Brain pericyte (primary cell): ENCODE results near the gene AHI1.

ENCODE experiments used
- DNase-seq: peaks from one replicate; pipeline ENCODE4 v3.0.0-alpha.2; 2012; ENCODE audit warnings: low read depth, low spot score

The AHI1 gene

DNA sequence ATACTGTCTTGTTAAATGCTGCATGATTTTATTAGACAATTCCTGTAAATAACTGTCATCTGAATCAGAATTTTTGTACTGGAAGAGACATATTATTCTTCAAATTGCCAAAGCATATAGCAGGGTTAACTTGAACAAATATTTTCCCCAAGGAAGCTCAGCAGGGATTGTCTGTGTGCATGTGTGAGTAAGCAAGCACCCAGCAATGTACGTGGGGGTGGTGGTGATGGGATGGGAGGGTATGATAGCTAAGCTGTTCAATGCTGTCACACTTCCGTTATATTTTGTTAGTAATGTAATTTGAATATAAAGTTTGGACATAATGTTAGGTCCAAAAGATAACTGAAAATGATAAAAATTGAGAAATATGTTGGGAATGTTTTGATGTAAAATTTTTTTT is 198.3 kb downstream of the AHI1 start:
- peak; percentile 54 for DNase-seq

DNA sequence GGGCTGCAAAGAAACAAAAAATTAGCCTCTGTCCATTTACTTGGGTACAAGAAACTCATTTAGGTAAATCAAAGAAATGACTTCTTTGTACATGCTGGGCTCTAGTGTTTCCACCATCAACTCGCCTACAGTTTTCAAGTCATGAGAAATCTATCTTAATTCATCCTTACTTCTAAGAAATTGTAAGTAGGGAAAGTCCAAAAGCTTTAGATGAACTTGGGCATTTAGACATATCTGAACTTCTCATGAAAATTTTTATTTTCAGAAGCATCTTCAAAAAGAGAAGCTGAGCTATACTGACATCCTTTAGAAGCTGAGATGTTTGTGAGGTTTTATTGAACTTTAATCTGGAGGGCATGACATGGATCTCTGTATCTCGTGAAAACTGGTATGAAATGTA is 199.1 kb downstream of the AHI1 start:
- DNase-seq, result no peak

DNA sequence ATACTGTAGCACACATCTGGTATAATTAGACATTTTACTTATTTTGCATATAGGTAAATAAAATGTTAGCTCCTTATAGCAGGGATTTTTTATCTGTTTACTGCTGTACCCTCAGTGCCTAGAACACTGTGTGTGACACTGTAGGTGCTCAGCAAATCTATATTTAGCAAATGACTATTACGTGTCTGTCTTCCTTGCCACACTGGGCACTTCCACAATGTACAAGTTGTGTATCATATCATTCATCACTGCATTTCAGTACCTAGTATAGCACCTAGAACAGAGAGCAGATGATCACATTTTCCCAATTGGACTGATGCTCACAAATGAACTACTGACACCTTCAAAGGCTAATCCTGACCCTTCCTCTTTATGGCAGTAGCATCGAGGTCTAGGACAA is 200.8 kb downstream of the AHI1 start:
- no peak for DNase-seq

DNA sequence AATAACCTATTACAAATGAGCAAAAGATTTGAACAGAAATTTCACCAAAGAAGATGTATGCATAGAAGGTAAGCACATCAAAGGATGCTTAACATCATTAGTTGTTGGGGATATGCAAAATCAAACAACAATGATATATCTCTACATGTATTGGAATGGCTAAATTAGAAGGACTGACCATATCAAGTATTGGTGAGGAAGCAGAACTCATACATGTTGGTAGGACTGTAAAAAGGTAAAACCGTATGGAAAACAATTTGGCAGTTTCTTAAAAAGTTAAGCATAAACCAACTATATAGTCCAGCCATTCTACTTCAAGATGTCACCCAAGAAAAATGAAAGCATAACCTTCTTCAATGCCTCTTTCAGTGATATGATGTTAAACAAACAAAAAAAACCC is 202.5 kb downstream of the AHI1 start:
- DNase-seq, result no peak

DNA sequence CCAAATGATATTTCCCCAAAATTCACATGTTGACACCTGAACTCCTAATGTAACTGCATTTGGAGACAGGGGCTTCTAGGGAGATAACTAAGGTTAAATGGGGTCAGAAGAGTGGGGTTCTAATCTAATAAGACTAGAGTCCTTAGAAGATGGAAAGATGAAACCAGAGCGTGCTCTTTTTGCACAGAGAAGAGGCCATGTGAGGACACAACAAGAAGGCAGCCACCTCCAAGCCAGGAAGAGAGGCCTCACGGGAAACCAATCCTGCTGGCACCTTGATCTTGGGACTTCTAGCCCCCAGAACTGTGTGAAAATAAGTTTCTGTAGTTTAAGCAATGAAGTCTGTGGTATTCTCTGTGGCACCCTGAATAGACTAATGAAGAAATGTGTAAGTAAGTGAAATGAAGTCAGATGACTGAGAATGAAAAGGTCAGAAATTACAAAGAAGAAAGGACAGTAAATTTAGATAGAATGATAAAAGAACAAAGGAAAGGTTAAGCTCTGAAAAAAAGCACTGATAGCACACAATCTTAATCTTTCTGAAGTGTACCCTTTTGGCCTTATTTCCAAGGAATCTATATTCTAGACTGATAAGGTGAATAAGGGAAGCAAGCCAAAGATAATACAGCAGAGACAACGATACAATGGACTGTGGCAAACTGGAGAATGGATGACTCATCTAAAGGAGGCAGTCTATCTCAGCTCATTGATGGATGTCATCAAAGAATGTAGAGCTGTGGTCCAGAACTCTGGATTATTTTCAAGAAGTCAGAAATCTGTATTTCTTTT is 206.1 kb downstream of the AHI1 start:
- no peak for DNase-seq

DNA sequence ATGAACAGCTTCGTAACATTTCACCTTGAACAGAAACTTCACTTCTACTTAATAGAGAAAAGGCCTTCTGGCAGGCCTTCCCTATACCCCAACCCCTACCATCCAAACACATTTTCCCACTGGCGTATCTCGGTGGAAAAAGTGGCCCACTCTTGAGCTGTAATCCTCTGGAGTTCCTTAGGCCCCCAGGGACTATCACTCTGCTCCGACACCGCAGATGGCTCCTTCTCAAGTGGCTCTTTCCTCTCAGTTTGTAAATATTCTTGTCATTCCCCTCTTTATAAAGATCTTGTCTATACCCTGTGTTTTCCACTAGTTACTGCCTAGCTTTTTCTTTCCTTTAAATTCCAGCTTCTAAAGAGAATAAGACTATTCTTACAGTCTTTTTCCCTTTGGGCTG is 207.7 kb downstream of the AHI1 start:
- DNase-seq, result no peak

DNA sequence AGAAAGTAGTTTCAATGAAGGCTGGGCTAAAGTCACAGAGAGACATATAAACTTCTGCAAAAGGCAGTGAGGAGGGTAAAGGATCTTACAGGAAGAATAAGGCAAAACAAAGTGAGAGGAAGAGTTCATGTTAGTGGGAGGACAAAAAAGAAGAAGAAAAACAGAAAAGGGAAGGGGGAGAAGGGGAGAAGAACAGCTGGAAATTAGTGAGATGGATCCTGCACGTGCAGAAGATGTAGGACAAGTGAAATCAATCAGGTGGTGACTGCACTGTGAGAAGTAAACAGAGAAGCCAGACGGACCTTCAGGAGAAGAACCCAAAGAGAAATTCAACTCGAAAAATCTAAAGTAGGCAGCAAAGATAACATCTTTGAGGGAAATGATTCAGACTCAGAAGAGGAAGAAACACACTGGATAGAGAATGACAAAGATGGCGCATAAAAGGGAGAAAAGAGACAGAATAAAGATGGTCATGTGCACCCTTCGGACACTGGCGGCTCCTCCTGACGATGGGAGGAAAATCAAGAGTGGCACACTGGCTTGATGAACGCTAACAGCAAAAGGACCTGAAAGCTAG is 210.5 kb downstream of the AHI1 start:
- no peak for DNase-seq

DNA sequence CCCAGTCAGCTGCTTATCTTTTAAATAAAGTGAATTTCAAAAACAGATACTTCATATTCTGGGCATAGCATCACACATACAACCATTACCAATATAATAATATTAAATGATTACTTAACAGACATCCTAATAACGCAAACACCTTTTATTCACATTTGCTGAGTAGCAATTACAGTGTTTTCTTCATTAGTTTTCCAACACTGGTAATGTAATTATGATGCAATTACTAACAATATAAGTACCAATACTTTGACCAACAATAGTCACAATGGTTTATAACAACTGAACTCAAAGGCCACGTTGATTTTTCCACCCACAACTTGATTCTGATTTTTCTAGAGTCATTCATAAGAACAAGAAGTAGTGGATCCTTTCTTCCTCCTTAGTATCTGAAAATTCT is 212.4 kb downstream of the AHI1 start:
- DNase-seq, result no peak

DNA sequence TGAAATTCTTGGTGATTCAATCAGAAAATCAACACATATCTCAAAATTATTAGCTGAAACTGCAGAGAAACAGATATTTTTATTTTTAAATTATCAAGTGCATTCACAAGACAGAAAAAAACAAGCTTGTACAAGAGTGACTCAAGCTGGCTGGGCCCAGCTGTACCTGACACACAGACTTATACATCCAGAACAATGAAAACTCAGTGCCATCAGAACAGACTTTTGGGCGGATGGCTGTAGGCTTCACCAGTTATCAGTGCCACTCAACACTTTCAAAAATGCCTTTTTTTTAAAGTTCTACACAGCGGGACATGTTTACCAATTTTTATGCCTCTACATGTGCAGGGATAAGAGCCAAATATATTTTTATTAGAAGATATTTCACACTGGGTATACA is 213.6 kb downstream of the AHI1 start:
- no peak for DNase-seq

DNA sequence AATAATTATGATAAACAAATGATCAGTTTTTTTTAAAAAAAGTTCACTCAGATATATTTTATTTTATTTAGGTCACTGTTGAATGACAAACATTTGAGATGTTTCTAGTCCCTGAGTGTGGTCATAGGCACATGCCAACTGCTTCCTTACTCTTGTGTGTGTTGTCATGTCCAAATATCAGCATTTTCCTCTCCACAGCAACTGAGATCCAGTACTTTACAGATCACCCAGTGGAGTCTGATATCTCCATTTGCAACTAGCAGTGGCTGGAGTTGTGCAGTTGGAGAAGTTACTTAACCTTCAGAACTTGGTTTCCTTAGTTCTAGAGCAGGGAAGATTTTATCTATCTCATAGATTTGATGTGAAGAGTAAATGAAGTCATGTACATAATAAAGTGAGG is 215.1 kb downstream of the AHI1 start:
- DNase-seq, result no peak

DNA sequence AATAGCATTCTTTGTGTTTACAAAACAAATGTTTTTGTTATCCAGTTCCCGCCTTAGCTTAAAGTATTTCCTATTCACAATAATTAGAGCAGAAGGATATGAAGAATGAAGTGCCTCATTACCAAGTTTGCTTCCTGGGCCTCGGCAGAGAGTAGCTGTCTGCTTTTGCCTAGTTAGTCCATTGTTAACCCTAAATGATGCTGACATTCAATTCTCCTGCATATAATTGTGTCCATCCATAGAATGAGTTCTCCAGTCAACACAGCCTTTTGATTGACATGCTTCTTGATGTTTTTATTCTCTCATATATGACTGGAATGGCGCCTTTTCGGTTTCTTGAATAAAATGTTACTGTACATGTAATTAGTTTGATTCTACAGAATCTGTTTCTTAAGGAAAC is 215.6 kb downstream of the AHI1 start:
- no peak for DNase-seq

DNA sequence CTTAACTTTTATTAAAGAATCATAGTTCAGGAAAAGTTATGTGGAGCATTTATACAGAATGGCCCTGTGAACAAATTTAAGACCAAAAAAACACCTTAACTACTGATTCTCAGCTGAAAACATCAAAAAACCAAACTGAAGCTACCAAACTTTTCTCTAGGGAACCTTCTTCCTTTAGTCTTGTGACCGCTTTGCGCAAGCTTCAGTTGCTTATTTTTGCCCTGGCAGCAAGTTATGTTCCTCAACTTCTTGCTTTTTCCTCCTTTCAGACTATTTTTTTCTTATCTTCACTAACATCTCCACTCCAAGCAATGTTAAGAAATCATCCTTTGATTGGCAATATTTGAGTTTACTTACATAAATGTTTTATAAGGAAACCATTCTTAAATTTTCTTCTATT is 216.3 kb downstream of the AHI1 start:
- DNase-seq, result no peak

DNA sequence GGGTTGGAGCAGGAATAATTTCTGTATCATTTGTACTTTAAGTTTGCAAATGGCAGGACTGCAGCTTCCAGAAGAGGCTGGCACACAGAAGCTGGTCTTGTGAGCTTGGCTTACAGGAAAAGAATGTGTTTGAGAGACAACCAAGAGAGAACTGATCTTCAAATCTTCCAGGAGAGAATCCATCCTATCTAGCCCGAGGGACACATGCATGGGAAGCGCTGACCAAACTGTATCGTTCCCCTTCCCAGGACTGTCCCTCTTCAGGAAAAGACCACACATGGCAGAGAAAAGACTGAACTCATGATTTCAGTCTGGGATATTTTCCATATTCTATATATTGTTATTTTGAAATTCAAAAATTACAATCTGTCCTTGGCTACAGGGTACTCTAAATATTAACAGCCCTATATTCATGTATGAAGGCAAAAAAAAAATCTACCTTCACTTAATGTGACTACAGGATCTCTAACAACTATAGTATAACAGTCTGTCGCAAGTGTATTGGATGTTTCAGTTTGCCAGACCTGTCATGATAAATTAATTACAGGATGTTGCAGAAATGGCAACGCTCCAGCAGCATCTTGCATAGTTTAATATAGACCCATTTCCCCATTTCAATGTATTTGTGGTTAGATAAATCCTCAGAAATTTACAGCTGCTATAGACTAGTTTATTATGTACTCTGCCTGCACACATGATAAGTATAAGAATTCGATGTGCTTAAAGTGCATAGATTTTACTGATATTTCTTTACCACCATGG is 217.0 kb downstream of the AHI1 start:
- no peak for DNase-seq

DNA sequence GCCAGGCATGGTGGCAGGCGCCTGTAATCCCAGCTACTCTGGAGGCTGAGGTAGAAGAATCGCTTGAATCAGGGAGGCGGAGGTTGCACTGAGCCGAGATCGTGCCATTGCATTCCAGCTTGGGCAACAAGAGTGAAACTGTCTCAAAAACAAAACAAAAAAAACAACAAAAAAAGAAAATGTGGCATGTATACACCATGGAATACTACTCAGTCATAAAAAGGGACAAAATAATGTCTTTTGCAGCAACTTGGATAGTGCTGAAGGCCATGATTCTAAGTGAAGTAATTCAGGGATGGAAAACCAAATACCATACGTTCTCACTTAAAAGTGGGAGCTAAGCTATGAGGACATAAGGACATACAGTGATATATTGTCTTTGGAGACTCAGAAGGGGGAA is 220.1 kb downstream of the AHI1 start:
- DNase-seq, result no peak

DNA sequence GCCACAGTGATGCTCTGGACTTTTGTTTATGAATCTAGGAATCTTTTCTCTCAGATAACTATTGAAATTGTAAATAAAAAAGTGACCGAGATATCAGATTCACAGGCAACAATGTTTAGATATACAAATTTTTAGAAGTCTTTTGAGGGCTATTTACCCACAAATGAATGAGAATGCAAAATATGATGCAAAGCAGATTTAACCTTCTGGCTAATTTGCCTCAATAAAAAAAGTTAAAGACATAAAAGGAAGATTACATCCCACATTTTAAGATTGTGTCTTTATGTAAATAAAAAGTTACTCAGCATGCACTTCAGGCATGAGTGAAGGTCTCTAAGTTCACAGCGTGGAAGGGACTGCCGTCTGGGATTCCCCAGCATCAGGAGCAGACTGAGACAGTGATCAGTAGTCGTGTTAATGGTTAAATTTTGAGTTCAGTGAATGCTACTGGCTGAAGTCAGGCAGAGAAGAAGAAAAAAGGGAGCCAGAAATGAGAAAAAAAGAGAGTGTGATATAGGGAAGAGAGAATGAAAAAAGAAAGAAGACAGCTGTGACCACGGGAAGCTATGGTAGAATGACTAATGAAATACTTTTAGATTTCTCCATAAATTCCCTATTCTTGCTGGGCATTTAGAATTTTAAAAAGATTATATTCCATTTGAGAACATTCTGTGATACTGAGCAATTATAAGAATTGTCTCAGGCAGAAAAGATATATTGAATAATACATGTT is 222.8 kb downstream of the AHI1 start:
- DNase-seq, result no peak

DNA sequence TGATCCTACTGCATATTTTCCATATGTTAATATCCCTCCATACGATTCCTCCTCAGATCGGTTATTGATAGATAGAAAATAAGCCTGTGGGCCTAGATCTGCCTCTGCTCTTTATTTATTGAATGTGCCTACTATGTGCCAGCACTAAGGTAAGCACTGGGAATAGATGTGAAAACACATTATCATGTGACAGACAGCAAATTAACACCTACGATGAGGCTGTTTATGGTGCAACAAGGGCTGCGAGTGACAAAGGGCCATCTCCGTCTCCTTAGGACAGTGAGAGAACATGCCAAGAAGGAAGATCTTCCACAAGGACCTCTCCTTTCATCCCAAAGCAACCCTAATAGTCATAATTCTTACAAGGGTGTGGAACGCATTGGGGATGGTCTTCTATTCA is 225.9 kb downstream of the AHI1 start:
- no peak for DNase-seq

DNA sequence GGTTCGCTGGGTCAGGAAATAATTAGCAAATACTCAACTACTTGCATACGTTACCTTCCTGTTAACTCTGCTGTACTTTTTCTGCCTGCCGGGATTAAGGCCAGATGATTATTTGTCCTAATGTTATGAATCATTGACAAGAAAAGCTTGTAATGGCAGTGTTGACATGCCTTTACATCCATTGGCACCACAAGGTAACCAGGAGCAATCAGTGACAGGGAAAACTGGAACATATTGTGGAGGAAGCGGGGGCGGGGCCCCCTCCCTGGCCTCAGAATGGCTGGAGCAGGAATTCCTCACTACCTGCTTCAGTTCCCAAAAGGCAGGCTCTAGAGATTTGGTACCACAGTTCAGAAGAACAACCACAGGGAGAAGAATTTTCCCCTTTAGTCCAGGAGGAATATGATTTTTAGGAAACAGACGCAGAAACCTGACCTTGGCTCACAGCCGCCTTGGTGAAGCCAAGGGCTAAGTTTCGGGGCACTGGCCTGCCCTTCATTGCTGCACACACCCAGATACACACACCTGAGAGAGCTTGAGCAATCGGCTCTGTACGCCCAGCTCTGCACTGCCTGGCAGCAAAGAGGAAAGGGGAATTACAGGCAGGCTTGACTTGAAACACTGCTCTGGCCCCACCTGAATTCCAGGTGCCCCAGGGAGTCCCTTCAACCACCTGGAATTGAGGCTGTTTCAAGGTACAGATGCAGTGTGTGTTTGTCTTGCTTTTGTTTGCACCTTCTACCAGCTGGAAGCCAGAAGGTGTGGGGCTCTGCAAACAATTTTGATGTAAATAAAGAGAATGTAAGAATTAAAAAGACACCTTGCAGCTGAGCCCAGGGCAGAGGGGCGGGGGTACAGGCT is 226.6 kb downstream of the AHI1 start:
- no peak for DNase-seq

DNA sequence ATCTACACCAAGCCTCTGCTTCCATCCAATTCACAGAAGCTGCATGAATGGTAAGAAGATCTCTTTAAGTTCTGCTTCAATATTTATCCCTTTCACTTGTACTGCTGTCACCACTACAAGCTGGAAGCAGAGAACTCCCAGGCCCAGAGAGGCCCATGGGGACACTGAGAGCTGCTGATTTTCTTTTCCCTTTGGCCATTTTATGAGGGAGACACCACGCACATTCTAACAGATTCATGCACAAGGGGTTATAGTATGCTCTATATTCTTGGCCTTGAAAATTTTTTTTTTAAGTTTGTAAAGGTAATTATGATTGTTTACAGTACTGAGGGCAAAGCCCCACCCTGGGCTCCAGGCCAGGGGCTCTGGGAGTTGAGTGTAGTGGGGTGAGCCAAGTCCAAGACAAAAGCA is 228.1 kb downstream of the AHI1 start:
- no peak for DNase-seq

DNA sequence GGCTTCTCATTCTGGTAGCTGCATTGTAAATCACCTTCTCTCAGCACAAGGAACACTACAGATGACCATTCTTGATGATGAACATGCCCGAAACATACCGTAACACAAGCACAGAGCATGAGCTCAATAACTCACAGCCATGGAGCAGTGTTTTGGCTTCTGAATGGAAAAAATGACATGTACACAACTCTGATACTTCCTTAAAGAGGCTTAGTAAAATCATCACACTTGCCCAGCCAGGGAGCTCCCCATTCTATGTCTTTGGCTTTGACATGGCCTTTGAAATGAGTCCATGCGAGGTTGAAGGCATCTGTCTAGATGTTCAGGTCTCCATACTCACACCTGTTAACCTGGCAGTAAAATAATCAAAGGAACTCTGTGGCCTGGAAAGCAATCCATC is 228.8 kb downstream of the AHI1 start:
- DNase-seq, result no peak

DNA sequence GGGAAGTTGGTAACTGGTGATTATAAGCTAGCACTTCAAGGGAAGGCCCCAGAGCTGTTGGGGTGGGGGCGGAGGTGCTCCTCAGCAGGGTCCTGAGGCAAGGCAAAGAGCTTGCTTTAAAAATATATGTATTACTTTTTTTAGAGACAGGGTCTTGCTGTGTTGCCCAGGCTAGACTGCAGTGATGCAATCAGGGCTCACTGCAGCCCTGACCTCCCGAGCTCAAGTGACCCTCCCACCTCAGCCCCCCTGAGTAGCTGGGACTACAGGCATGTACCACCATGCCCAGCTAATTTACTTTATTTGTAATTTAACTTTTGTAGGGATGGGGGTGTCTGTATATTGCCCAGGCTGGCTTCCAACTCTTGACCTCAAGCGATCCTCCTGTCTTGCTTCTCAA is 229.3 kb downstream of the AHI1 start:
- no peak for DNase-seq

DNA sequence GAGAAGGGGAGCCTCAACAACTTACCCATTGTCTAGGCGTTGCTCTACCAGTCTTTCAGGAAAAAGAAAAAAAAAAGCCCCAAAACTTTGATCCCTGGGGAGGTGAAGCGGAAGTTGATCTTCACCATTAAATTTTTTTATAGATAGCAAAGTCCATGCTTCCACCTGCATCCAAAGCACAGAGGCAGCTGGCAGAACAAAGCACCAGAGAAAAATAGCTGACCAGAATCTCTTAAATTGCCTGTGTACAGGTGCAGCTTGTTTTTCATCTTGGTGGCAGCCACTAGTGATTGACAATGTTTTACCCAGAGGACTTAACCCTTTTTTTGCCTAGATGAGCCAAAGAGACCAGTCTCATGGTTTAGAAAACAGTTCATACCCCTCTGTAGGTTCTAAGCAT is 230.5 kb downstream of the AHI1 start:
- no peak for DNase-seq
